Inflammatory macrophage (primary cell): ENCODE data around the gene ATG7.
"Not testable (repeated sequence)": the region's sequence is repeated elsewhere in the genome, so short reads cannot be mapped to it uniquely, and the experiment has no call there.

Experiments
- DNase-seq, 2 donors: peaks; one replicate each; pipeline ENCODE4 v3.0.0-alpha.2; 2020 to 2022

Gene ATG7

DNA sequence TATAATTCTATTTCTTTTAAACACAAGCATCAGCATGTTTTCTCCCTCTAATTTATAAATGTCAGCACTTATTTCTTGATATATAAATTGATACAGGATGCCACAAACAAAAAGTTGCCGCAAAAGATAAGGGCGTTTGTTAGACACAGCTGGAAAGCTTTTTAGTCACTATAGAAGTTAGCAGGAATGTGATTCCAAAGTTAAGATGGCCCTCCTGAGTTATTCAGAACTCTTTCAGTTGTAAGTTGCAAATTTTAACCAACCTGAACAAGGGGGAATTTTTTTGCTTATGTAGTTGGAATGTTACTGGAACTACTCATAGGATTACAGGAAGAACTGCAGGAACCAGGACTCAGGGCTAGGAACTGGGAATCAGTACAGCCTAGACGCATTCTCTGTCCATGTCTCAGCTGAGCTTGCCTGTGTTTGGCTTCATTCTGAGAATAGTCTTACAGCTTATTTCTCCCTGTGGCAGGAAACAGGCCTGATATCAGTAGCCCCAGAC lies 205.3 kb downstream of the ATG7 start:
- DNase-seq = no peak

DNA sequence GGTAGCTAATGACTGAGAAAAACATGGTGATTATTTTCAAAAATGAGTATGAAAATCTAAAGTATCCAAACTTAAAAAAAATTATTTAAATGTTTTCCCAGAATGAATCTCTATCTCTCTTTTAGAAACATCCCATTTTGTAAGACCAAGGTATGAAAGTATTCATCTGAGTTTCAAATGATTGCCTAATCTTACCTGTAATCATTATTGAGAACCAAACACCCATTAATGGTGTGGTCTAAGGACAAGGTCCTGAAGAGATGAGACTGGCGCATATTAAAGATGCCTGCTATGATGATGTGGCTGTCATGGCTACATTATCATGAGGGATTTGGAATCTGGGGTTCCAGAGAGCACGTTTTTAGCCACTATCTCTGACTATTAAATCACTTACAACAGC lies 206.0 kb downstream of the ATG7 start:
- DNase-seq = no peak

DNA sequence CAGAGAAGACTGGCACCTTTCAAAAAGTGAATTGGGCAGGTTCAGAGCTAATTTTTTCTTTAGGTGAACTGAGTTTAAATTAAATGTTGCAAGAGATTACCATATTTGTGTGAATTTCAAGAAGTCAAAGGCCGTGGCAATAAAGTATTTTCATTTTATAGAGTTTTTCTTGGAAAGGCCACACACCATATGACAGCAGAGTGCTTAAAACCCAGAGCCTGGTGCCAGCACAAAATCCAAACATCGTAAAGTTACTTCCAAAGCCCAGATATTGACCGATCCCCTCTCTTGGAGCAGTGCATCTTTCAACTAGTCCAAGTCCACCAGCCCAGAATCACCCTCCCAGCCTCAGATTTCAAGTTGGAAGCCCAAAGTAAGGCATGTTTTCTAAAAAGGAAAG lies 207.0 kb downstream of the ATG7 start:
- DNase-seq = no peak

DNA sequence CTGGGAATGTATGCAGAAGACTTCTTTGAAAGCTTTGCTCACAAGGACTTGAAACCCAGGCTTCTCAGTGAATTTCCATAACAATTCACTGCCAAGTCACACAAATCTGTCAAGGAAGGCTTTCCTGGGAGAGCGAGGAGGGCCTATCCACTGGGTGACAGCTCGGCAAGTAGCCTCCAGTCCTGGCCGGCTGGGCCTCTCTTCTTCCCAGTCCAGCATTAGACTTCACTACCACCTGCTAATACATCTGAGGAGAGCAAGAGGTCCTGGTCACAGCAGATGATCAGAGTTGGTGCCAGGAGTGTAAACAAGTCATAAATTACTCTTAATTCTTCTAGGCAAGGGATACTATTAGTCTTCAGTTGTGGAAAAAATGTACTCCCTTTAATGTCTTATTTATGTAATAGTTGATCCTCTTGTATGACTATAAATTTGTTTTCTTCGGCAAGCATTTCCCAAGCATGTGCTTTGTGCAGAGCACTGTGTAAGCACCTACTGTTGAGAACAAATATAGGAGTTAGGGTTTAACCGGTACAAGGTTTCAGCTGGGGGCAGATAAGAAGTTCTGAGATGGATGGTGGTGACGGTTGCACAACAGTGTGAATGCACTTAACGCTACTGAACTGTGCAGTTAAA lies 208.6 kb downstream of the ATG7 start:
- DNase-seq = no peak

DNA sequence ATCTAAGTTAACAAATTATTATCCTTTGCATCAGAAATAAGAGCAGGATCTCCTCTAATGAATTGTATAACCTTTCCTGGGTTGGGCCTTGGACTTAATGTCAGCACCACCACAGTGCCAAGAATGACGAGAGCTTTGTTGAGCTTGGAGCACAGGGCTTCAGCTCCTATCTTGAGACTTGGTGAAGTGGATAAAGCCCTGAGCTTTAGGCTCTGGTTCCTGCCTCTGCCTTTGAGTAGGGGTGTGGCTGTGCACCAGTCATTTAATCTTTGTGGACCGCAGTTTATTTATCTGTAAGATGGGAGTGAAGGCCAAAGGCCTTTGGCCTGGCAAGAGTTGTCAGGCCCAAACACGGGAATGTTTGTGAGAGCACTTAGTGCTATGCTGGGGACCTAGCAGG lies 209.4 kb downstream of the ATG7 start:
- no peak for DNase-seq

DNA sequence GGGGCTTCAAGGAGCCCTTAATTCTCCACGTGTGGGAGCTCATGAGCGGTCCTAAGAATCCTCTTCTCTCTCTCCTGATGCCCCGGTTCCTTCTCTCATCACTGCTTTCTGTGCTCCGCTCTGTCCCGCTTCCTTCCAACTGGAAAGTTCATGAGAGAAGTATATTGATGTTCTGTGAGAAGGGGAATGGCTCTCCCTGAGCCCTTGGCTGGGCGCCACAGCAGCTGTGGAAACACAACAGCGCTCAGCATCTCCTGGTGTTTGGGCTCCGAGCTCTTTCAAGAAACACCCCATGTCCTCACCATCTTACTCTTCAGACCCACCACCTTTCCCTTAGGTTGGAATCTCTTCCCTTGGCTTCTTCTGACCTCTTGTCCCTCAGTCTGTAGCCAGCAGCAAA lies 209.8 kb downstream of the ATG7 start:
- DNase-seq = no peak

DNA sequence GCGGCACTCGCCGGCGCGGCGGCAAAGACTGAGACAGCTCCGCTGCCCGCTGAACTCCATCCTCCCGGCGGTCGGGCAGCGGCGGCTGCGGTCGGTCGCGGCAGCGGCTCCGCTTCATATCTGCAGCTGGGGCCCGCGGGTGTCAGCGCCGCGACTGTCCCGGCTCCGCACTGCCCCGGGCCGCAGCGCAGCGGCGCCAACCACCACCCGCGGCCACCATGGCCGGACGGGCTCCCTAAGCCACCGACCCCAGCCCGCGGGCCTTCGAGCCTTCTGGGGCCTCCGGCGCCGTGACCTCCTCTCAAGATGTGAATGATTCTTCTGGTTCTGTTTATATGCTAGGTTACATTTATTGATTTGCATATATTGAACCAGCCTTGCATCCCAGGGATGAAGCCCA lies 216.2 kb downstream of the ATG7 start:
- not testable (repeated sequence) for DNase-seq

DNA sequence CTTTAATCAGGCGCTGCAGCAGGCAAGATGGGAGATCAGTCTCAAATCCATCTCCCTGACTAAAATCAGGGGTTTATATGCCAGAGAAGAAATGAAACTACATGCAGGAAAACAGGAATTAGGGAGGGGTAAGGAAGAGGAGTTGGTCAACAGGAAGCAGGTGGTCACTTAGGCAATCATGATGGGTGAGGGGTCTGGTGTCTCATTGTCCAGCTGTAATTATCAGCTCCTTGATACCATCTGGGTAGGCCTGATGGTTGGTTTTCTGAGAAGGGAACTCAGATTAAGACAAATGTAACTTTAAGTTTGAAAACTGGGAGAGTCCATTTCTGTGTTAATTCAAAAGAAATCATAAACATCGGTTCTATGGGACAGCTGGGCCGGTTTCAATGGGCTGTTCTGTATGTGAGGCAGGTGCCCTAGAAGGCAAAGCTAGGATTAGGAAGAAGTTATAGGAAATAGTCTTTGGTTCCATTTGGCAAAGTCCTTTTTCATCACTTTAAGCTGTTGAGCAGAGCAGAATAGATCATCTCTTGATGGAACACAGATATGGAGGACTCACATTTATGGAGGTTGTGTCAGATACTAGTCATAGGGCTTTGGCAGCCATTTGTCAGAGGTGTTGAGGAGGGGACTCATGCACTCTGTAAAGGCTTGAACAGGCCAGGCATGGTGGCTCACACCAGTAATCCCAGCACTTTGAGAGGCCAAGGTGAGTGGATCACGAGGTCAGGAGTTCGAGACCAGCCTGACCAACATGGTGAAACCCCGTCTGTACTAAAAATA lies 222.1 kb downstream of the ATG7 start:
- DNase-seq = peak; percentile 4 to 8

DNA sequence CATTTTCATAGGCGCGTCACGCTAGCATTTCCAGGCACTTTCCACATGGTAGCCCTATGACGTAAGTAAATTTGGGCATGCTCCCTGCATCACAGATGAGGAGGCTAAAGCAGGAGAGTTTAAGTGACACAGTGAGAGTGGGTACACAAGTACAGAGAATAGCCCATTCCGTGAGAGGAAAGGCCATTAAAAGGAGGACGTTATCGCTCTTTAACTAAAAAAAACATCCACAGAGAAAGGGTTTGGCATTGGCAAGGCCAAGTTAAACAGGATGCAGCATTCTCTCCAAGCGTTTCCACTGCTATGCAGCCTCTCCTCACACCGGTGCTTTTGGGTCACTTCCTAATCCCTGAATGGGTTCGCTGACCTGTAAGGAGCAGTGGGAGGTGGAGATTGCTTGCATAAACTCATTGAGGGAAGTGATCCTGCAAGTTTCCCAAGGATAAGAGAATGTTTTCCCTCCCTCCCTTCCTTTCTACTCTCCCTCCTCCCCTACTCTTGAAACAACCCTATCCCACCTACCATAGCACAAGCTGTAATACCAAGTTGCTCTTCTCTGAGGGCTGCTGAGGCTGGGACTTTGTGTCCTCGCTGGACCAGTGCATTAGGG lies 223.9 kb downstream of the ATG7 start:
- DNase-seq = no peak

DNA sequence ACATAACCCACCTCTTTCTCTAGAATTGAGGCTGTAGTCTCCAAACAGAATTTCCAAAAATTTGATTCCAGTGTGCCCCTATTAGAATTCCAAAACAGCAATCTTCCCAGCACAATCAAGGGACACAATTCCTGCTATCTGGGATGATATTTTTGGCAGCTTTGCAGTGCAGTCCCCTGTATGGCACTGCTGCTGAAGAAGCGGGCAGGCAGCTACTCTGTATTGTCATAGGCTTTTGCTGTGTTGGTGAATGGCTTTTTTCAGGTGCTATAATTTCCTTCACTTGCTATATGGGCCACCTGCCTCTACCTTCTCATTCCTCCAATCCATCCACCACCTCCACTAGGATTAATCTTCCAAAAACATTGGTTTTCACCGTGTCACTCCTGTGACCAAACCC lies 226.0 kb downstream of the ATG7 start:
- no peak for DNase-seq

DNA sequence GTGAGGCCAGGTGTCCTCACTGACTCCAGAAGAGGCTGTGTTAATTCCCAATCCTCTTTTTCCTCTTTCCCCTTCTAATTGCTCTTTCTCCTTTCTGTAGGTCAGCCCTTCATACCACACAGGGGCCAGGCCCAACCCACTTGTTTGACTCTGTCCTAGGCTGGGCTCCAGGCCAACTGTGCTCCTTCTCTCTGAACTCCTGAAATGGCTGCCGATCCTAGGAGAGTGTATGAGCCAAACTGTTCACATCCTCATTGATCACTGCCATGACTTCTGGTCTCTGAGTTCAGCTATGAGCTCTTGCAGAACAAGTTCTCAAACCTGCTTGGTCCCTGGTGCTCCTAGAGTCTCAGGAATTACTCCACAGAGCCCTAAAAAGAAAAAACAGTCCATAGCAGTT lies 226.4 kb downstream of the ATG7 start:
- DNase-seq = no peak

DNA sequence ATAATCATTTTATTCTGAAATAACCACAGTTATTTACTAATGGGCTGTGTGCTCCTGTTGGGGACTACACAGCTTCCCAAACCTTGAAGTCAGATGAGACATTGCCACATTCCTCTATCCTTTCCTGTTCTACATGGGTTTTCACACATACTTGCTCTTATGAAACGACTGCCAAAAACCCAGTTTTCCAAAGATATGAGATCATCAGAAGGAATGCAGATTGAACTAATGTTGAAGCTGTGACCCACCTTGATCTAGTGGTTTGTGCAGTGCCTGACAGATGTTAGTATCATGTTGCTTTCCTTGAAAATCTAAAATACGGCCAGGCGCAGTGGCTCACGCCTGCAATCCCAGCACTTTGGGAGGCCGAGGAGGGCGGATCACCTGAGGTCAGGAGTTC lies 226.9 kb downstream of the ATG7 start:
- no peak for DNase-seq

DNA sequence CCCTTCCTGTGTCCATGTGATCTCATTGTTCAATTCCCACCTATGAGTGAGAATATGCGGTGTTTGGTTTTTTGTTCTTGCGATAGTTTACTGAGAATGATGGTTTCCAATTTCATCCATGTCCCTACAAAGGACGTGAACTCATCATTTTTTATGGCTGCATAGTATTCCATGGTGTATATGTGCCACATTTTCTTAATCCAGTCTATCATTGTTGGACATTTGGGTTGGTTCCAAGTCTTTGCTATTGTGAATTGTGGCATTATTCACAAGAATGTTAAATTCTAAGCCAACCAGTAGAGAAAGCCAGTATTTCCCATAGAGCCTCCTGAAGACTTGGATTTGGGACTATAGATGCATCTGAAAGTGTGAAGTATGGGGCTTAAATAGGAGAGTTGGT lies 230.2 kb downstream of the ATG7 start:
- DNase-seq = not testable (repeated sequence)

DNA sequence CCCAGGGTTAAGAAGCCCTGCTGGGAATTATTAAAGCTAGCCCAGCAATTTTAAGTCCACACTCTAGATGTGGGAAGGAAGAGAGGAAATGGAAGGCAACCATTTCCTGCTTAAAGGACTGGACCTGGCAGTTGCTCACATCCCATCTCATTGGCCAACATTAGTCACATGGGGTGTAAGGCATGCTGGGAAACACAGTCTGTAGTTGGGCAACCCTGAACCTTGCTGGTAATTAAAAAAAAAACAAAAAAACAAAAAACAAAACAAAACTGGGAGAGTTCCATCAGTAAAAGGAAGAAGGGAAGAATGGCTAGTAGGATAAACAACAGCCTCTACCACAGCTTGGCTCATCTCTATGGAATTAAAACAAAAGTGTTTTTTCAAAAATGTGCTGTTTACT lies 235.5 kb downstream of the ATG7 start:
- DNase-seq = peak in 1 of 2 donors; percentile 13

DNA sequence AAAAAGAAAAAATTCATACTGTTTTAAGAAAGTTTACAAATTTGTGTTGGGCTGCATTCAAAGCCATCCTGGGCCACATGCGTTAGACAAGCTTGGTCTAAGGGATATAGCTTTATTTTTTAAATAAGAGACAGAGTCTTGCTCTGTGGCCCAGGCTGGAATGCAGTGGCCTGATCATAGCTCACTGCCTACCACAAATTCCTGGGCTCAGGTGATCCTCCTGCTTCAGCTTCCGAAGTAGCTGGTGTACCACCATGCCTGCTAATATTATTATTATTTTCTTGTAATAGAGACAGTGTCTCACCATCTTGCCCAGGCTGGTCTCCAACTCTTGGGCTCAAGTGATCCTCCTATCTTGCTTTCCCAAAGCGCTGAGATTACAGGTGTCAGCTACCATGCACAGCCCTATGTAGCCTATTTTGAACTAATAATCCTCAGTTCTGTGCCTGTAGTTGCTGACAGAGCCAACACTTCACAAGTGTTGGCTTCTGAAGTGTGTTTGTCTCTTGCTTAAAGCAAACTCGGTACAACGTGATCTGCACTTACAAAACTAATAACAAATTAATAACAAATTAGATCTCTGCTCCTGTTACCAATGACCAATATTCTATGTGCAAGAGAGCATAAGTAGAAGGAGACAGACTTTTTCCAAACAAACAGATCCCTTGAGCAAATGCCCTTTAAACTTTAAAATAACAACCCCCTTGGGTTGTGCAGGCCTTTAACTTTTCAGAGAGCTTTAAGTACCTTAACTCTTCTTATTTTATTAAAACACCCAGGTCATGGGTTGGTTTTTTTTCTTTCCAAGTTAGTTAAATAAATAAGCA lies 236.4 kb downstream of the ATG7 start:
- no peak for DNase-seq

DNA sequence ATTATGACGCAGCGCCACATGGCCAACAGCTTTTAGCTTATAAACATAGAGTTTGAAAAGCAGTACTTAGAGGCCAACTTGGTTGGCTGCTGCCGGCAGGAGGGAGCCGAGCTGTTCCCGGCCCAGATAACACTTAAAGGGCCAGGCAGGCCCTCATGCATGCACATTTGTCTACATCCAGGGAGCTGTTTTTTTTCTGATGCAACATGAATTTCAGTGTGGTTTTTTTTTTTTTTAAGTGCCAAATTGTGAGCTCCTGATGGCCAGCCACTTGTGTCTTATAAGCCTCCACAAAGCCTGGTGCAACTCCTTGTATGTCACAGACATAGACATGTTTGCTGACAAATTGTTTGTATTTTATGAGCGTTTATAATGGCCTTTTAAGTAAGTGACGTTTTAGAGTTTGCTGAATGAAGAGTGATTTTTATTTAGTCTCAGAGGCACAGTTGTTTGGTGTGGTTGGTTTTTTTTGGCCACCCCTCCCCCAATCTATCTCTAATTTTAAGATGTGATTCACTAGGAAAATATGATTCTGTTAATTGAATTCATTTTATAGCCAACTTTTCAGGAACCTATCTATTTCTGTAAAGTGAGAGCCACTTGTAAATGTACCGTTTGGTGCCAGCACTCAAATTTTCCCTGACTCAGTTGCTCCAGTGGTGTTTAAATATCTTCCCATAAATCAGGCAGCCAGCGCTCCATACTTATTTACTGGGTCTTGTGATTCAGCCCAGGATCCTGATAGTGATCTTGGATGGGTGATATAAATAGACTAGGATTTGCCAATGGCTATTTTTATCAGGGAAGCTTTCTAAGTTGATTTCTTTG lies 237.2 kb downstream of the ATG7 start:
- DNase-seq = no peak

DNA sequence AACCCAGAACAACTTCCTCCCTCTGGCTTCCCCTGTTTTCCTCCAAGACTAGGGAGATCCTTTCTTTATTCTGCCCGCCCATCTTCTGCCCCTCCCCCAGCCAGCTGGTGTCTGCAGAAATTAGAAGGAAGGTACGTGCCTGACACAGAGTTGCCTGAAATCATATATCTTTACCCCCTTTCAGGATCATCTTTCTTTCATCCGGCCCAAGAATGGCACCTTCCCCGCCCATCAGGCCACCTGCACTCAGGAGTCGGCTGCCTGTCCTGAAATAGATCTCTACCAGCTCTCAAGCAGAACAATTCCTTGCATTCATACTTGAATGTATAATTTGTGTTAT lies 237.8 kb downstream of the ATG7 start:
- no peak for DNase-seq

DNA sequence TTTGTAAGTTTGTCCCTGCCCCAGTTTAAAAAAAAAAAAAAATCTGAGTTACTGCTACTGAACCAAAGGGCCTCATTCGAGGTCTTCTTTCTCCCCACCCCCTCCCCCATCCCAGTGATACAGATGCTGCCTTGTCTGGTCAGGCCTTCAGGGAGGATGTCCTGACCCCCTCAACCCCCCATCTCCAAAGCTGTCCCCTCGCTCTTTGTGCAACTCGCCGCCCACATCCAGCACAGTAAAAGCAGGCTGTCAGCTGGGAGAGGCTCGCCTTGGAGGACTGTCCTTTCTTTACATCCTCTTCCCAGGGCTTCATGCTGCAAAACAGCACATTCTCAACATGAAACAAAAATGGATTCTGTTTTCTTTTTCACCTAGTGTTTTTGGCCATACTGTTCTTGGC lies 238.2 kb downstream of the ATG7 start:
- no peak for DNase-seq

DNA sequence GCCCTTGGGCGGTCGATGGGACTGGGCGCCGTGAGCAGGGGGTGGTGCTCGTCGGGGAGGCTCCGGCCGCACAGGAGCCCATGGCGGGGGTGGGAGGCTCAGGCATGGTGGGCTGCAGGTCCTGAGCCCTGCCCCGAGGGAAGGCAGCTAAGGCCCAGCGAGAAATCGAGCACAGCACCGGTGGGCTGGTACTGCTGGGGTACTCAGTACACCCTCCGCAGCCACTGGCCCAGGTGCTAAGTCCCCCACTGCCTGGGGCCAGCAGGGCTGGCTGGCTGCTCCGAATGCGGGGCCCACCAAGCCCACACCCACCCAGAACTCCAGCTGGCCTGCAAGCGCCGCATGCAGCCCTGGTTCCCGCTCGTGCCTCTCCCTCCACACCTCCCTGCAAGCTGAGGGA lies 239.4 kb downstream of the ATG7 start:
- DNase-seq = not testable (repeated sequence)

DNA sequence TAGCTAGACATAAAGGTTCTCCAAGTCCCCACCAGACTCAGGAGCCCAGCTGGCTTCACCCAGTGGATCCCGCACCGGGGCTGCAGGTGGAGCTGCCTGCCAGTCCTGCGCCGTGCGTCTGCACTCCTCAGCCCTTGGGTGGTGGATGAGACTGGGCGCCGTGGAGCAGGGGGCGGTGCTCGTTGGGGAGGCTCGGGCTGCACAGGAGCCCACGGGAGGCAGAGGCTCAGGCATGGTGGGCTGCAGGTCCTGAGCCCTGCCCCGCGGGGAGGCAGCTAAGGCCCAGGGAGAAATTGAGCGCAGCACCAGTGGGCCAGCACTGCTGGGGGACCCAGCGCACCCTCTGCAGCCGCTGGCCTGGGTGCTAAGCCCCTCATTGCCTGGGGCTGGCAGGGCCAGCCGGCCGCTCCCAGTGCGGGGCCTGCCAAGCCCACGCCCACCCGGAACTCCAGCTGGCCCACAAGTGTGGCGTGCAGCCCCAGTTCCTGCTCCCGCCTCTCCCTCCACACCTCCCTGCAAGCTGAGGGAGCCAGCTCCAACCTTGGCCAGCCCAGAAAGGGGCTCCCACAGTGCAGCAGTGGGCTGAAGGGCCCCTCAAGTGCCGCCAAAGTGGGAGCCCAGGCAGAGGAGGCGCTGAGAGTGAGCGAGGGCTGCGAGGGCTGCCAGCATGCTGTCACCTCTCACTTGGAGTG lies 241.1 kb downstream of the ATG7 start:
- DNase-seq = not testable (repeated sequence)

DNA sequence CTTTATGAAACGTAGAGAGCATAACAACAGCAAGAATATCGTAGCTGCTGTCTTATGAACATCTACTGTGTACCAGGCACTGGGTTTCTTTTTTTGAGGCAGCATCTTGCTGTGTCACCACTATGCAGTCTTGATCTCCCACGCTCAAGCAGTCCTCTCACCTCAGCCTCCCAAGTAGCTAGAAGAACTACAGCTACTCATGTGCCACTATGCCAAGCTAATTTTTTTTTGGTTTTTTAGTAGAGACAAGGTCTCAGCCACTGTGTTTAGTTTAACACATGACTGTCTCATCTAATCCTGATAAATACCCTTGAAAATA lies 241.6 kb downstream of the ATG7 start:
- no peak for DNase-seq
